Activated CD8-positive, alpha-beta memory T cell treated with anti-CD3 and anti-CD28 coated beads, Interleukin-2, amount 50 U/mL, for 4 hours (primary cell): ENCODE measurements around the gene LRIF1.
"Not testable (repeated sequence)": the region's sequence is repeated elsewhere in the genome, so short reads cannot be mapped to it uniquely, and the experiment has no call there.

ENCODE experiments used
- DNase-seq: peaks from one replicate; pipeline ENCODE4 v3.0.0-alpha.2; 2020

The LRIF1 gene

DNA sequence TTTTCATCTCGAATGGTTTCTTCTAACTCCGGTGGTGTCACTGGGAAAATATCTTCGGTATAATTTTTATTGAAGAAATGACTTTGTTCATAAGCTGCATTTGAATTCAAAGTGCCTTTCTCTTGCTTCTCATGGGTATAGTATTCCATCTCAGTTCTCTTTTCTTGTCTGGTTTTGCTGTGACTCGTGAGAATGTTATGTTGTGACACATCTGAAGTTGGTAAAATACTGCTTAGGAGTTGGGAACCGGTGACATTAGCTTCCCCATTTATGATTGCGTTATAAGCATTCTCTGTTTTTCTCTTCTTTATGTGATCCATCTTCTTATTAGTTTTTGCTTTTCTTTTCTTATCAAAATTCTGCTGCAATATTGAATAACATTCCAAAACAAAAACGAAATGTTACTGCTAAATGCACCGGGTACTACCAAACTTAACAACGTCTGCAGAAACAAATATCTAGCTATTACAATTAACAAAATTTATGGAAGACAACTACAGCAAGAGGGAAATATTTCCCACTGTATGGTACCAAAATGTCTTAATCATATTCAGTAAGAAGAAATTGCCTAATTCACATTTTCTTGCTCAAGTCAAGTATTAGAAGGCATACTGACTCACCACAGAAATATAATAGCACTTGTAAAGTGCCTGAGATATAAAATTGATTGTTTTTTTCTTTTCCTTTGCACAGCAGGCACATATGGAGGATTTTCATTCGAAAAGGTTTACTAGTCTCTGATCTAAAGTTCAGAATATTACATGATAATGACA lies 15.5 kb downstream of the LRIF1 start:
- no peak for DNase-seq

GRCh38 chr1:110945626-110946025 lies 18.1 kb downstream of the LRIF1 start:
- DNase-seq: no peak

DNA sequence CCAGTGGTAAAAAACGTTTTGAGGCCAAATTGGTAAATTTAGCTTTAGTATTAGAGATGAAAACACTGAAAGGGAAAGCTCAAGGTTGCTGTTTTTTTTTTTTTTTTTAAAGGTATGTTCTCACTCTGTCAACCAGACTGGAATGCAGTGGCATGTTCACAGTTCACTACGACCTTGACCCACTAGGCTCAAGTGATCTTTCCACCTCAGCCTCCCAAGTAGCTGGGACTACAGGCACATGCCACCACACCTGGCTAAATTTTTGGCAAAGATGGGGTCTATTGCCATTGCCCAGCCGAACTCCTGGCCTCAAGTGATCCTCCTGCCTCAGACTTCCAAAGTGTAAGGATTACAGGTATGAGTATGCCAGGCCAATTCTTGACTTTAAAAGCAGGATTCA lies 18.9 kb downstream of the LRIF1 start:
- no peak for DNase-seq

- DNase-seq: no peak
Observed at GRCh38 chr1:110936567-110936966, 27.2 kb downstream of the LRIF1 start.

GRCh38 chr1:110931097-110931496 lies 32.6 kb downstream of the LRIF1 start:
- not testable (repeated sequence) for DNase-seq

- no peak for DNase-seq
Observed at GRCh38 chr1:110928904-110929303, 34.8 kb downstream of the LRIF1 start.

DNA sequence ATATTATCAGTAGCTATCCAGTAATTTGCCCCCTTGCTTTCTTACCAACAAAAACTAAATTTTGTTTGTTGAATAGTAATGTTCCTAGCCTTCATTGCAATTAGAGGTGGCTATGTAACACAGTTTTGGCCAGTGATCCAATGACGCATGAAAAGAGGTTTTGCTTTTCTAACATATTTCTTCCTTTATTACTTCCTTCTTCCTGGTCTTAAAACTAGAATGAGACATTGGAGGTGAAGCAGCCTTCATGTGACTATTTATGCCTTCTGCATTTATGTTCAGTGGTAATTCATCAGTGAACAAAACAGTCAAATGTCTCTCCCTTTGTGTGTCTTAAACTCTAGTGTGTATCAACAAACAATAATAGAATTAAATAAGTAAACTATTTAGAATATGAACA lies 35.5 kb downstream of the LRIF1 start:
- DNase-seq: no peak

GRCh38 chr1:110927484-110928075 lies 36.1 kb downstream of the LRIF1 start:
- DNase-seq: no peak

GRCh38 chr1:110921953-110922352 lies 41.8 kb downstream of the LRIF1 start:
- DNase-seq: no peak

DNA sequence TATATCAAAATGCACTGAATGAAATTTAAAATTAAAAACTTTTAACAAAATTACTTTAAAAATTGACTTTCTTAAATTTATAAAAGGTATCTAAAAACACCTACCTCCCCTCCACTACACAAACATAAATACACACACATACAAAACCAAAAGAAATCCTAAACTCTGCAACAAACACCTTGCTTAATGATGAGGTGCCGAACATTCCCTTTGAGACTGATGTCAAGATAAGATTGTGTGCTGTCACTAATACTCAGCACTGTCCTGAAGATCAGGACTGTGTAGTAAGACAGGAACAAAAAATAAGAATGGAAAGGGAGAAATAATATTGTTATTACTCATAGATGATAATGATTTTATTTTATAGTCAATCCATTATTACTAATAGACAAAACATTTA lies 45.7 kb downstream of the LRIF1 start:
- DNase-seq: no peak

DNA sequence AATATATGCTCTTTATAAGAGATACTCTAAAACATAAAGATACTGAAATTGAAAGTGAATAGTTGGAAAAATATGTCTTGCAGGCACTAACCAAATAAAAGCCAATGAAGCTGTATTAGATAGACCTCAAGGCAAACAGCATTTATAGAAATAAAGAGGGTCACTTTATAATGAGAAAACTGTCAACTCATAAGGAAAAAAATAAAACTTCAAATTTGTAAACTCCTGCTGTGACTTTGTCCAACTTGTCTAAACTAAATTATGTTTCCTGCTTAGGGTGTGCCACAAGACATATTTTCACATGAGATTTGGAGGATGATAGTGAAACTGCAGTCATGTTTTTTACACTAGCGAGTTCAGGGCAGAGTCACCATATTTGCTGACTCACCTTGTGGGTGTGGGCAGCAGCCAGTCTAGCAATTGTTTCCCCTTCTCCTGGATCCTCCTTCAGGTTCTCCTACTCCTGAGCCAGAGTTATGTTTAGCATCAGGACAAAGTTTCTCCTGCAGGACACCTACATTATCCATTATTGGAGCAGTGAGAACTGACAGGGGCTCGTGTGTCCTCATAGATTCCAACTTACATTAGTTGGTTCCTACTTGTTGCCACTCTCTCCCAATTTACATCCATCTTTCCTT lies 46.9 kb downstream of the LRIF1 start:
- DNase-seq: no peak

DNA sequence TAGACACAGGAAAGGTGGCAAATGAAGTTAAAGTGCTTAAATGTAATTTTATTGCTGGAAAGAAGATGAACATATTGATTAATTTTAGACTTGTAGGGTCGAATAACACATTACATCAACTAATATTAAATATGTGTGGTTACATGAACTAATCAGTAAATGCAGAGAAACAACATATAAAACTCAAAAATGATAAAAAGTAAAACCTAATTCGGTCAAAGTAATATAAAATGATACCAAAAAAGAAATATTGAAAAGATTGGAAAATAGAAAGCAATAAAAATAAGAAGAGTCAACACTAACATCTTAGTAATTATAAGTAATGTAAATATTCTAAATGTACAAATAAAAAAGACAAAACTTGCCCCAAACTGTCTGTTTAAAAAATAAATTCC lies 47.5 kb downstream of the LRIF1 start:
- no peak for DNase-seq

DNA sequence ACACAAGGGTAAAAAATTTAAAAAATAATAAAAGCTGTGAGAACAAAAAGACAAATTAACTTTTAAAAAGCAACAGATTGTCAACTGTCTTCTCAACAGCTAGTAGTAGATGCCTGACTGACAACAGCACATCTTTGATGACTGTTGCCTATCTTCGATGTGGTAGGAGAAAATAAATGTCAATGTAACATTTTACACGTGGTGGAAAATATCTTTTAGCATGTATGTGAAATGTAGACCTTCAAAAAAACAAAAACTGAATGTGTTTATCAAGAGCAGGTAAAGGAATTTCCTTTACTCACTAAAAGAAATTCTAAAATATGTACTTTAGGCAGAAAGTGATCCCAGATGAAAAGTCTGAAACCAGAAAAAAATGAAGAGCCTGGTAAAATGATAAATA lies 47.9 kb downstream of the LRIF1 start:
- no peak for DNase-seq

DNA sequence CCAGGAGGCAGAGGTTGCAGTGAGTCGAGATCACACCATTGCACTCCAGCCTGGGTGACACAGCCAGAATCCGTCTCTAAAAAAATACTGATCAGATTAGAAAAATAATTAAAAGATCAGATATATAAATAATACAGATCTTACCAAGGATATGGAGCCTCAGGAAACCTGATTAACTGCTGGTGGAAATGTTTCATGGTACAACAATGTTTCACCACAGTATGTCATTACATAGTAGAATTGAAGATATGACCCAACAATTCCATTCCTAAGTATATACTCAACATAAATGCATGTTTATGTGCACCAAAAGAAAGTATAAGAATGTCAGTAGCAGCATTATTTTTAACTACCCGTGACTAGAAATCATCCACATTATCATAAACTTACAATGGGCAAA lies 49.0 kb downstream of the LRIF1 start:
- DNase-seq: no peak

GRCh38 chr1:110912784-110913183 lies 50.9 kb downstream of the LRIF1 start:
- DNase-seq: no peak

DNA sequence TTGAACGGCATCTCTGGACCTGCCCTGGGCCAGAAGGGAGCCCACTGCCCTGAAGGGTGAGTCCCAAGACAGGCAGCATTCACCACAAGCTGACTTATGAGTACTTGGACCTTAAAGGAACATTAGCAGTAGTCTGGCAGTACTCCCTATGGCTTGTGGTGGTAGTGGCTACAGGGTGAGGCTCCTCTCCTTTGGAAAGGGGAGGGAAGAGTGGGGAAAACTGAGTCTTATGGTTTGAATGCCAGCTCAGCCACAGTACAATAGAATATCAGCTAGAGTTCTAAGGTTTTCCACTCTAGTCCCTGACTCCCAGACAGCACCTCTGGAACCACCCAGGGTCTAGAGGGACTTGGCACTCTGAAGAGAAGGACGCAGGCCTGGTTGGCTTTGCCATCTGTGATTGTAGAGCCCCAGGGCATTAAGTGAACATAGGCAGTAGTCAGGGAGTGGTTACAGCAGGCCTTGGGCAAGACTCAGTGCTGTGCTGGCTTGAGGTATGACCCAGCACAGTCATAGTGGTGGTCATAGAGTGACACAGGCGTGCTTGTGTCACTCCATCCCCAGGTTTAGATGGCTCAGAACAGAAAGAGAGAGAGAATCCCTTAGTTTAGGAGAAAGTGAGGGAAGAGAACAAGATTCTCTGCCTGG lies 59.7 kb downstream of the LRIF1 start:
- no peak for DNase-seq

GRCh38 chr1:110902820-110903463 lies 60.8 kb downstream of the LRIF1 start:
- DNase-seq: no peak

DNA sequence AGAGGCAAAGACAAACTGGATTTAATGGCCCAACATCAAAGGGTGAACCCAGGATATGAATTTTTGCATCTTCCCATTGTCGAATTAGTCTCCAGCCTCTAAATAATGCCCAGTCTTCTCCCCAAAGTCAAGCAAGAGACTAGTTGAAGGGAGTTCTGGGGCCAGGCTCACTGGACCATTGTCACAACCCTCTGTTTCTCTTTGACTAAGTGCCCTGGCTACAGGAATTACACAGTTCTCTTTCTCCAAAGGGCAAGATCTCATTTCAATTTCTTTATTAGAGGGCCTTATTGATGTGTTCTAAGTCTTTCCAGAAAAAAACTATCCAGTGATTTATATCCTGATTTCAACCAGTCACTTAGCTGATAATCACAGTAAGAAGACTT lies 64.3 kb downstream of the LRIF1 start:
- no peak for DNase-seq

- no peak for DNase-seq
Observed at GRCh38 chr1:110898734-110899457, 64.8 kb downstream of the LRIF1 start.

DNA sequence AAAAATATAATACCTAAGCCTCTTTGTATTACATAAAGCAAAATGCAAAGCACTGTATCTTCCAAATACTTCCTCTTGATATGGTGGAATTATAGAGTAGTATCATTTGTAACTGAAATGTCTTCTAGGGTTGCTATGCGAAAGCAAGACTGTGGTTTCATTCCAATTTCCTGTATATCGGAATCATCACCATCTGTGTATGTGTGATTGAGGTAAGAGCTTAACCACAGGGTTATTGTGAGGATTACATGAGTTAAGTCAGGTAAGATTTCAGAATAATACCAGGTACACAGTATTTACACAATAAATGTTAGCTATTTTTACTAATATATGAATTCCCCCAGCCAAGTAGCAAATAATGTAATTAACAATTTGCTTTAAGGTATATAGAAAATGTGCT lies 66.0 kb downstream of the LRIF1 start:
- no peak for DNase-seq
